Body of pancreas (tissue), 4 donors: Measurements from ENCODE around the gene CCL2.

ENCODE experiments used
- POLR2A ChIP-seq, 3 donors: fragments of 450-650 bp; IDR thresholded peaks; one replicate each; pipeline ENCODE4 v1.6.1; 2016; ENCODE audit warnings: antibody characterized with exemption in 3 of 3, mild to moderate bottlenecking in 2 of 3
- TF ChIP-seq, protein P1 (sequence below), 7 experiments: fragments of 450-650 bp in 4 of 7; fragments of 200-600 bp in 3 of 7; sonication (generic) in 3 of 7; IDR thresholded peaks; one replicate each; pipeline ENCODE4 v1.5.1; 2016 to 2019; ENCODE audit warnings: antibody characterized with exemption in 7 of 7

- TF ChIP-seq, protein P1, sequence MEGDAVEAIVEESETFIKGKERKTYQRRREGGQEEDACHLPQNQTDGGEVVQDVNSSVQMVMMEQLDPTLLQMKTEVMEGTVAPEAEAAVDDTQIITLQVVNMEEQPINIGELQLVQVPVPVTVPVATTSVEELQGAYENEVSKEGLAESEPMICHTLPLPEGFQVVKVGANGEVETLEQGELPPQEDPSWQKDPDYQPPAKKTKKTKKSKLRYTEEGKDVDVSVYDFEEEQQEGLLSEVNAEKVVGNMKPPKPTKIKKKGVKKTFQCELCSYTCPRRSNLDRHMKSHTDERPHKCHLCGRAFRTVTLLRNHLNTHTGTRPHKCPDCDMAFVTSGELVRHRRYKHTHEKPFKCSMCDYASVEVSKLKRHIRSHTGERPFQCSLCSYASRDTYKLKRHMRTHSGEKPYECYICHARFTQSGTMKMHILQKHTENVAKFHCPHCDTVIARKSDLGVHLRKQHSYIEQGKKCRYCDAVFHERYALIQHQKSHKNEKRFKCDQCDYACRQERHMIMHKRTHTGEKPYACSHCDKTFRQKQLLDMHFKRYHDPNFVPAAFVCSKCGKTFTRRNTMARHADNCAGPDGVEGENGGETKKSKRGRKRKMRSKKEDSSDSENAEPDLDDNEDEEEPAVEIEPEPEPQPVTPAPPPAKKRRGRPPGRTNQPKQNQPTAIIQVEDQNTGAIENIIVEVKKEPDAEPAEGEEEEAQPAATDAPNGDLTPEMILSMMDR (IDR thresholded peaks at IDR 0.05): no peak
- TF ChIP-seq POLR2A (IDR thresholded peaks at IDR 0.05): no peak
Measured at GRCh38 chr17:34206569-34206968, 48.5 kb upstream of the CCL2 start.
